Measurements from ENCODE around the gene CALCR.

GRCh38 chr7:93558705-93559614 is 15.6 kb downstream of the CALCR start:
- no peak for TF ChIP-seq GATA2 (IDR thresholded peaks at IDR 0.05; ENCODE audit: low read depth, low read length)
- TF ChIP-seq GATA3 (IDR thresholded peaks at IDR 0.05; ENCODE audit: low read depth, low read length): no peak
